Measurements from ENCODE around the gene MS4A4E.
"Not testable (repeated sequence)": the region's sequence is repeated elsewhere in the genome, so short reads cannot be mapped to it uniquely, and the experiment has no call there.

MS4A4E gene

GRCh38 chr11:60170566-60170965, 72.4 kb downstream of the MS4A4E start:
- DNase-seq: no peak

DNA sequence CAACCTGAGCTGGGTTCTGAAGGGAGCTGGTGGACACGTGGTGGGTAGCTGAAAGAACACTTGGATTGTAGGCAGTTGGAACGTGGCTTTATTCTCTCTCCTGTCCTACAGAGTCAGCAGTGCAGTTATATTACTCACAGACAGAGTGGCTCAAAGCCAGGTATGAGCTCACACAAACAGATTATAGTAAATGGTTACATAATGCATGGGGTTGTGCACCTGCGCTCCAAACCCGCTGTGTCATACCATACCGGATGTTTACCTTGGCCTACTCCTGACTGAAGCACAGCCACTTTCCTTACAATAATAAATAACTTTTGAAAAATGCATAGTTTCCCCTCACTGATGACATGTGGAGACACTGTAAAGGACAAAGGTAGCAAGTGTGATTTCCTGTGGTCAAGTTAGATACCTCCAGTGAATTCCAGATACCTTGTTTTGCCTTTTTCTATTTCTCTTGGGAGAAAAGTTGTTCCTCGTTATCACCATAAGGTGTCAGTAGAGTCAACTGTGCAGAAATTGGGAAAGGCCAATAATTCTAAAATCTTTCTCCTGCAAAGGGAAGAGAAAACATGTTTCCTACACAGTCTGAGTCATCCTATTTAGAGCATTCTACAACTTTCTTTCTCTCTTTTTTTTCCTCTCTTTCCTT, 73.5 kb downstream of the MS4A4E start:
- no peak for DNase-seq

- DNase-seq: no peak
Measured at GRCh38 chr11:60168306-60168705, 74.6 kb downstream of the MS4A4E start.

GRCh38 chr11:60165951-60166350, 77.0 kb downstream of the MS4A4E start:
- no peak for DNase-seq

DNA sequence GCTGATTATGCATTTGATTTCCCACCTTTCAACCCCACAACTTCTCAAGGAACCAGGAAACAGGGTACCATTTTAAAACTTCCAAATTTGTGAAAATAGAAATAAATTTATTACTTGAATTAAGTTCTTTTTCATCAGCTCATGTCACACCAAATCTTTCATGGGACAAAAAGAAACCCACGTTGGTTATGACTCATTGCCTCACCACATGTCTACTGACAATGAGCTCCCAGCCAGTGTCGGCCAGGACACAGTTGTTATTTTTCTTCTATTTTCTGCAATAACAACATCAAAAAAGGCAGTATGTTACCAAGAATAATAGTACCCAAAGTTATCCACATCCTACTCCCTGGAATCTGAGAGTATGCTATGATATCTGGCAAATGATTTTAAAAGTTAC, 77.4 kb downstream of the MS4A4E start:
- DNase-seq: no peak

DNA sequence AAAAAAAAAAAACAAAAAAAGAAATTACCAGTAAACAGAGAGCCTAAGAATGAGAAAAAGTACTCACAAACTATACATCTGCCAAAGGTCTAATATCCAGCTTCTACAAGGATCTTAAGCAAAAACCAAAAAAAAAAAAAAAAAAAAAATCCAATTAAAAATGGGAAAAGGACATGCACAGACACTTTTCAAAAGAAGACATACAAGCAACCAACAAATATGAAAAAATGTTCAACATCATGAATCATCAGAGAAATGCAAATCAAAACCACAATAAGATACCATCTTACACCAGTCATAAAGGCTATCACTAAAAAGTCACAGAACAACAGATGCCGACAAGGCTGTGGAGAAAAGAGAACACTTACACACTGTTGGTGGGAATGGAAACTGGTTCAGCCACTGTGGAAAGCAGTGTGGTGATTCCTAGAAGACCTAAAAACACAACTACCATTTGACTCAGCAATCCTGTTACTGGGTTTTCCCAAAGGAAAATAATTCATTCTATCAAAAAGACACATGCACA, 78.3 kb downstream of the MS4A4E start:
- no peak for DNase-seq

DNA sequence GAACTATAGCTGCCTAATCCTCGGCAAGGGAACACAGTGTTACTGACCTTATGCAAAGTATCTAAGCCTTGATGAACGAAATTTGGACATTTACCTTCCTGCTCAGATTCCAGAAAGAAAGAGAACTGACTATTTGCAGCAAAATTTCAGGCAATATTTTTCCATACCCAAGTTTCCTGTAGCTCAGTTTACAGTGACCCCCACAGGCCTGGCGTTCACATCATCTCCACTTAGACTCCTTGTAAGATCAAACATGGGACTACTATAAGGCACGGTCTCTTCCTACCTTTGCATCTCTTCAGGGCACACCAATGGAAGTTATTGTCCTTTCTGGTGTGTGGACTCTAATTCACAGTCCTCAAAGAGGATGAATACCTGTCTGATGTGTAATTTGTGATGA, 81.2 kb downstream of the MS4A4E start:
- no peak for DNase-seq

- DNase-seq: no peak
Measured at GRCh38 chr11:60161107-60161506, 81.8 kb downstream of the MS4A4E start.

DNA sequence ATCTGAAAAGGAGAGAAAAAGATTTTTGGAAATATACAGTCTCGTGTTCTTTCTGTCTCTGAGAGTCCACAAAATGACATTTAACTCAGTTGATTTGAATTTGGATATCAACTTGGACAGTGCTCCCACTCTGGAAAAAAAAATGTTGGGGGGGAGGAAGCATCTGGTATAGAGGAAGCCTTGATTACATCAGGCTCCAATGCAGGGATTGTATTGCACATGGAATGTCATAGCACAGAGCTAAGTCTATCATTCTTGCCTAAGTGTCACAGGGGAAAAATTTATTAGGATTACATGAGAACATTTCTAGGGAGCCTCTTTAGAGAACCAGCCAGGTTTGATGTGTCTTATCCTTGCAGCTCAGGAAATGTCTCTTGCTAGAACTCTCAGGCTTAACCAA, 83.1 kb downstream of the MS4A4E start:
- no peak for DNase-seq

DNA sequence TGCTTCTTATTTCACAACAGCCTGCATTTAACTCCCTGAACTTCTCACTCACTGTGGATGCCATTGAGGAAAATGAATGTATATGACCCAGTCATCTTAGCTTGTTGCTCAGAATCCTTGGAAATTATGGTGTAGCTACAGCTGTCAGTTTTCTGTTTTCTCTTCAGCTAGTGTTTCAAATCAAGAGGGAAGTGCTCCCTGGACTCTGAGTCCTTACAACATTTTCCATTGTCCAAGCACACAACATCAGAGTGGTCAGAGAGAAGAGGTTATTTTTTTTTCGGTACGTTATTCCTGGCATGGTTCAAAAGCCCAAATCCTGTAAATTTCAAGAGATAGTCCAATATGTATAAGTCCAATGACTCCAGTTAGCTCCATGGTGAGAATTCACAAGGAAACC, 83.7 kb downstream of the MS4A4E start:
- DNase-seq: no peak

GRCh38 chr11:60158636-60159035, 84.3 kb downstream of the MS4A4E start:
- DNase-seq: no peak

GRCh38 chr11:60155931-60156330, 87.0 kb downstream of the MS4A4E start:
- DNase-seq: no peak

DNA sequence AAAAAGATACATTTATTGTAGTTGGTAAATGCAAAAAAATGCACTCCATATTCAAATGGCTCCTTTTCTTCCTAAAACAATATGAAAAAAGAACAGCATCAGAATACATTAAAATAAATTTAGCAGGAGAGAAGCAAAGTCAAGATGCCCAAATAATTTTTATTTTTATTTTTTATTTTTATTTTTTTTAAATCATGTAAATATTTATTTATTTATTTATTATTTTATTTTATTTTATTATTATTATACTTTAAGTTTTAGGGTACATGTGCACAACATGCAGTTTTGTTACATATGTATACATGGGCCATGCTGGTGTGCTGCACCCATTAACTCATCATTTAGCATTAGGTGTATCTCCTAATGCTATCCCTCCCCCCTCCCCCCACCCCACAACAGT, 90.2 kb downstream of the MS4A4E start:
- not testable (repeated sequence) for DNase-seq

- no peak for DNase-seq
Measured at GRCh38 chr11:60150279-60150678, 92.7 kb downstream of the MS4A4E start.

All from cortex of kidney (tissue), 1 donor.